HepG2 (cell line): ENCODE results near the gene RBPJ. TPM values are rescaled to one million over a fixed set of nuclear protein-coding genes. Genes with fewer than 3 reads are reported as not detected.

Experiments used
- CBFB ChIP-seq: sonication (generic); formaldehyde crosslinking; IDR thresholded peaks from 2 replicates; pipeline ENCODE4 v1.4.0; 2020; ENCODE audit warnings: missing genetic modification reagents
- KDM5A ChIP-seq: fragments of 200-600 bp; sonication (generic); IDR thresholded peaks from 2 replicates; pipeline ENCODE4 v1.7.0; 2018; ENCODE audit warnings: antibody characterized with exemption, mild to moderate bottlenecking, low read length, borderline replicate concordance
- KLF15 ChIP-seq: sonication (generic); formaldehyde crosslinking; IDR thresholded peaks from 2 replicates; pipeline ENCODE4 v1.8.1; 2023; ENCODE audit warnings: borderline replicate concordance, mild to moderate bottlenecking, inconsistent platforms, missing genetic modification reagents, mixed read lengths
- KLF16 ChIP-seq, 2 experiments: sonication (generic) in 1 of 2; formaldehyde crosslinking in 1 of 2; IDR thresholded peaks; 2 replicates each; pipeline versions ENCODE4 v1.6.1 to v1.8.0; 2016 to 2023; ENCODE audit warnings: missing genetic modification reagents in 2 of 2, missing compliant biosample characterization in 1 of 2
- MIER3 ChIP-seq: IDR thresholded peaks from 2 replicates; pipeline ENCODE4 v1.6.1; 2016; ENCODE audit warnings: missing compliant biosample characterization, borderline replicate concordance
- ZFX ChIP-seq: sonication (generic); formaldehyde crosslinking; IDR thresholded peaks from 2 replicates; pipeline ENCODE4 v1.4.0; 2020; ENCODE audit warnings: mild to moderate bottlenecking, low read depth, missing genetic modification reagents, moderate library complexity
- ZNF180 ChIP-seq: sonication (generic); formaldehyde crosslinking; IDR thresholded peaks from 2 replicates; pipeline ENCODE4 v1.4.0; 2020; ENCODE audit warnings: low read depth, missing genetic modification reagents, borderline replicate concordance
- ZNF264 ChIP-seq: sonication (generic); formaldehyde crosslinking; IDR thresholded peaks from 2 replicates; pipeline ENCODE4 v1.4.0; 2020; ENCODE audit warnings: missing genetic modification reagents
- ZNF556 ChIP-seq: sonication (generic); formaldehyde crosslinking; IDR thresholded peaks from 2 replicates; pipeline ENCODE4 v1.4.0; 2020; ENCODE audit warnings: mild to moderate bottlenecking, missing genetic modification reagents, borderline replicate concordance
- polyA plus RNA-seq, 8 experiments: library from polyadenylated mRNA; depleted of rRNA in 3 of 8; stranded (reverse) in 7 of 8; unstranded in 1 of 8; fragments of >200 nt; fragmentation: Illumina TruSeq in 4 of 8; extraction: Trizol in 4 of 8; gene quantifications; 2 replicates each; pipeline versions ENCODE4 v1.2.1 to v1.2.3, GENCODE V29; 2011 to 2016; ENCODE audit warnings: low read depth in 4 of 8, missing spikeins in 1 of 8, mixed read lengths in 1 of 8; ENCODE audit not compliant: insufficient read depth in 1 of 8
- total RNA-seq, 5 experiments: library from RNA; depleted of rRNA; stranded (reverse); fragments of >200 nt; fragmentation: Illumina TruSeq; extraction: Trizol; gene quantifications; 2 replicates each; pipeline ENCODE4 v1.2.3, GENCODE V29; 2016; ENCODE audit warnings: low read depth in 1 of 5
- TF ChIP-seq, protein P1 (sequence below): conservative IDR thresholded peaks from 2 replicates; pipeline ENCODE4 v1.6.1; 2018; ENCODE audit warnings: missing genetic modification reagents
- TF ChIP-seq, protein P2 (sequence below), 2 experiments: fragments of 450-650 bp in 1 of 2; sonication (generic) in 1 of 2; formaldehyde crosslinking; IDR thresholded peaks; 2 replicates each; pipeline versions ENCODE4 v1.5.0 to v1.8.0; 2020 to 2022; ENCODE audit warnings: mild to moderate bottlenecking in 1 of 2, missing genetic modification reagents in 1 of 2
- TF ChIP-seq, protein P3 (sequence below), 2 experiments: sonication (generic) in 1 of 2; formaldehyde crosslinking in 1 of 2; IDR thresholded peaks; 2 replicates each; pipeline versions ENCODE4 v1.6.1 to v1.9.0; 2014 to 2022; ENCODE audit warnings: antibody characterized with exemption in 1 of 2, borderline replicate concordance in 1 of 2, inconsistent platforms in 1 of 2, low read depth in 1 of 2, missing genetic modification reagents in 1 of 2
- TF ChIP-seq, protein P4 (sequence below): sonication (generic); formaldehyde crosslinking; conservative IDR thresholded peaks from 2 replicates; pipeline ENCODE4 v1.4.0; 2020; ENCODE audit warnings: missing genetic modification reagents
- TF ChIP-seq, protein P5 (sequence below): sonication (generic); formaldehyde crosslinking; IDR thresholded peaks from 2 replicates; pipeline ENCODE4 v1.8.0; 2022; ENCODE audit warnings: mild to moderate bottlenecking, missing genetic modification reagents

The RBPJ gene
- total and polyA plus RNA-seq, 2 of the 13 experiments (the other 11 are each of a cell fraction or from before 2014, with no cell fraction given) = 25.9 to 33.2 TPM

DNA sequence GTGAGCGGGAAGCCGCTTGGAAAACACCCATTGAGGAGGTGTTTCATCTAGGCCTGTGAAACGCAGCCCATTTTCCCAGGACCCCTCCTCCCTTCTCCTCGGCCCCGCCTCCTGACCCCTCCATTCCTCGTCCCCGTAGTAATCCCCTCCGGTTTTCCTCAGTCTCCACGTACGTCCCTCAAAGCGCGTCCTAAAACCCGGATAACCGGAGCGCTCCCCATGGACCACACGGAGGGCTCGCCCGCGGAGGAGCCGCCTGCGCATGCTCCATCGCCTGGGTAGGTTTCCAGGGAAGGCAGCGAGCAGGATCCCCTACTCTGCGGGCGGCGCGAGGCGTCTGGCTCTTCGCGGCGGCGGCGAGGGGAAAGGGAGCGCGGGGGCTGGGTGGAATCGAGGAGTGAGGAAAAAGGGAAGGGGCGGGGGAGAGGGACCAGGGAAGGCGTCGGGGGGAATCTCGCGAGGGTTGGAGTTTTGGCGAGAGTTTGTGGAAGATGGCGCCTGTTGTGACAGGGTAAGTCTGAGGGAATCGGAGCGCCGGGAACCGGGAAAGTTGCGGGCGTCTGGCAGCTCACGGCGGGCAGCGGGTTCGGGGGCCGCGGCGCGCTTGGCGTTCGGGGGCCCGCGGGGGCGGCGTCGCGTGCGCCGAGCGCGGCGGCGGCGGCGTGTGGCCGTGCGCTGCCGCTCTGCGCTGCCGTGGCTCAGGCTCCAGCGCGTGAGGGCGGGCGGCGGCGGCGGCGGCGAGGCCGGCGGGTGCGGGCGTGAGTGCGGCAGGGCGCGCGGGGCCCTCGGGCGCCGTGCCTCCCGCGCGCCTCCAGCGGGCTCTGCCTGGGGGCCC, at the start of gene RBPJ (continued):
- TF ChIP-seq KDM5A (peak; percentile 79; the same call in 1 of the 2 replicates), ZNF264 (0 out of 2 replicates have a peak, but pooled peaks have one; percentile 16), CBFB (0 out of 2 replicates have a peak, but pooled peaks have one; percentile 57), KLF16 (CRISPR knock-in tag; IDR thresholded peaks at IDR 0.05) (peak in 1 of 2 experiments; percentile 72; a peak in 2 of 4 replicates), MIER3 (CRISPR knock-in tag) (peak; percentile 28; the same call in 1 of the 2 replicates), KLF15 (CRISPR knock-in tag) (no peak), ZNF180 (CRISPR knock-in tag) (no peak), ZNF556 (CRISPR knock-in tag) (0 out of 2 replicates have a peak, but pooled peaks have one; percentile 27), ZFX (peak; percentile 22; the same call in 1 of the 2 replicates)
- TF ChIP-seq, protein P1, sequence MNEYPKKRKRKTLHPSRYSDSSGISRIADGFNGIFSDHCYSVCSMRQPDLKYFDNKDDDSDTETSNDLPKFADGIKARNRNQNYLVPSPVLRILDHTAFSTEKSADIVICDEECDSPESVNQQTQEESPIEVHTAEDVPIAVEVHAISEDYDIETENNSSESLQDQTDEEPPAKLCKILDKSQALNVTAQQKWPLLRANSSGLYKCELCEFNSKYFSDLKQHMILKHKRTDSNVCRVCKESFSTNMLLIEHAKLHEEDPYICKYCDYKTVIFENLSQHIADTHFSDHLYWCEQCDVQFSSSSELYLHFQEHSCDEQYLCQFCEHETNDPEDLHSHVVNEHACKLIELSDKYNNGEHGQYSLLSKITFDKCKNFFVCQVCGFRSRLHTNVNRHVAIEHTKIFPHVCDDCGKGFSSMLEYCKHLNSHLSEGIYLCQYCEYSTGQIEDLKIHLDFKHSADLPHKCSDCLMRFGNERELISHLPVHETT (CRISPR knock-in tag) = no peak; the same call in 1 of the 2 replicates
- TF ChIP-seq, protein P2, sequence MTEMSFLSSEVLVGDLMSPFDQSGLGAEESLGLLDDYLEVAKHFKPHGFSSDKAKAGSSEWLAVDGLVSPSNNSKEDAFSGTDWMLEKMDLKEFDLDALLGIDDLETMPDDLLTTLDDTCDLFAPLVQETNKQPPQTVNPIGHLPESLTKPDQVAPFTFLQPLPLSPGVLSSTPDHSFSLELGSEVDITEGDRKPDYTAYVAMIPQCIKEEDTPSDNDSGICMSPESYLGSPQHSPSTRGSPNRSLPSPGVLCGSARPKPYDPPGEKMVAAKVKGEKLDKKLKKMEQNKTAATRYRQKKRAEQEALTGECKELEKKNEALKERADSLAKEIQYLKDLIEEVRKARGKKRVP (CRISPR knock-in tag; IDR thresholded peaks at IDR 0.05) = peak in 1 of 2 experiments; percentile 59; a peak in 1 of 4 replicates
- TF ChIP-seq, protein P3, sequence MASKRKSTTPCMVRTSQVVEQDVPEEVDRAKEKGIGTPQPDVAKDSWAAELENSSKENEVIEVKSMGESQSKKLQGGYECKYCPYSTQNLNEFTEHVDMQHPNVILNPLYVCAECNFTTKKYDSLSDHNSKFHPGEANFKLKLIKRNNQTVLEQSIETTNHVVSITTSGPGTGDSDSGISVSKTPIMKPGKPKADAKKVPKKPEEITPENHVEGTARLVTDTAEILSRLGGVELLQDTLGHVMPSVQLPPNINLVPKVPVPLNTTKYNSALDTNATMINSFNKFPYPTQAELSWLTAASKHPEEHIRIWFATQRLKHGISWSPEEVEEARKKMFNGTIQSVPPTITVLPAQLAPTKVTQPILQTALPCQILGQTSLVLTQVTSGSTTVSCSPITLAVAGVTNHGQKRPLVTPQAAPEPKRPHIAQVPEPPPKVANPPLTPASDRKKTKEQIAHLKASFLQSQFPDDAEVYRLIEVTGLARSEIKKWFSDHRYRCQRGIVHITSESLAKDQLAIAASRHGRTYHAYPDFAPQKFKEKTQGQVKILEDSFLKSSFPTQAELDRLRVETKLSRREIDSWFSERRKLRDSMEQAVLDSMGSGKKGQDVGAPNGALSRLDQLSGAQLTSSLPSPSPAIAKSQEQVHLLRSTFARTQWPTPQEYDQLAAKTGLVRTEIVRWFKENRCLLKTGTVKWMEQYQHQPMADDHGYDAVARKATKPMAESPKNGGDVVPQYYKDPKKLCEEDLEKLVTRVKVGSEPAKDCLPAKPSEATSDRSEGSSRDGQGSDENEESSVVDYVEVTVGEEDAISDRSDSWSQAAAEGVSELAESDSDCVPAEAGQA (IDR thresholded peaks at IDR 0.05; ENCODE audit: low read depth) = peak; percentile 14; the same call in 1 of the 2 replicates
- TF ChIP-seq, protein P3 (CRISPR knock-in tag; IDR thresholded peaks at IDR 0.05; ENCODE audit: borderline replicate concordance) = no peak
- TF ChIP-seq, protein P4, sequence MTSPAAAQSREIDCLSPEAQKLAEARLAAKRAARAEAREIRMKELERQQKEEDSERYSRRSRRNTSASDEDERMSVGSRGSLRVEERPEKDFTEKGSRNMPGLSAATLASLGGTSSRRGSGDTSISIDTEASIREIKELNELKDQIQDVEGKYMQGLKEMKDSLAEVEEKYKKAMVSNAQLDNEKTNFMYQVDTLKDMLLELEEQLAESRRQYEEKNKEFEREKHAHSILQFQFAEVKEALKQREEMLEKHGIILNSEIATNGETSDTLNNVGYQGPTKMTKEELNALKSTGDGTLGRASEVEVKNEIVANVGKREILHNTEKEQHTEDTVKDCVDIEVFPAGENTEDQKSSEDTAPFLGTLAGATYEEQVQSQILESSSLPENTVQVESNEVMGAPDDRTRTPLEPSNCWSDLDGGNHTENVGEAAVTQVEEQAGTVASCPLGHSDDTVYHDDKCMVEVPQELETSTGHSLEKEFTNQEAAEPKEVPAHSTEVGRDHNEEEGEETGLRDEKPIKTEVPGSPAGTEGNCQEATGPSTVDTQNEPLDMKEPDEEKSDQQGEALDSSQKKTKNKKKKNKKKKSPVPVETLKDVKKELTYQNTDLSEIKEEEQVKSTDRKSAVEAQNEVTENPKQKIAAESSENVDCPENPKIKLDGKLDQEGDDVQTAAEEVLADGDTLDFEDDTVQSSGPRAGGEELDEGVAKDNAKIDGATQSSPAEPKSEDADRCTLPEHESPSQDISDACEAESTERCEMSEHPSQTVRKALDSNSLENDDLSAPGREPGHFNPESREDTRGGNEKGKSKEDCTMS (CRISPR knock-in tag) = no peak
- TF ChIP-seq, protein P5, sequence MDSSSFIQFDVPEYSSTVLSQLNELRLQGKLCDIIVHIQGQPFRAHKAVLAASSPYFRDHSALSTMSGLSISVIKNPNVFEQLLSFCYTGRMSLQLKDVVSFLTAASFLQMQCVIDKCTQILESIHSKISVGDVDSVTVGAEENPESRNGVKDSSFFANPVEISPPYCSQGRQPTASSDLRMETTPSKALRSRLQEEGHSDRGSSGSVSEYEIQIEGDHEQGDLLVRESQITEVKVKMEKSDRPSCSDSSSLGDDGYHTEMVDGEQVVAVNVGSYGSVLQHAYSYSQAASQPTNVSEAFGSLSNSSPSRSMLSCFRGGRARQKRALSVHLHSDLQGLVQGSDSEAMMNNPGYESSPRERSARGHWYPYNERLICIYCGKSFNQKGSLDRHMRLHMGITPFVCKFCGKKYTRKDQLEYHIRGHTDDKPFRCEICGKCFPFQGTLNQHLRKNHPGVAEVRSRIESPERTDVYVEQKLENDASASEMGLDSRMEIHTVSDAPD (CRISPR knock-in tag) = no peak
